ENCODE data around the gene EML5. TPM values are rescaled to one million over a fixed set of nuclear protein-coding genes. Genes with fewer than 3 reads are reported as not detected.

Gene EML5
- total RNA-seq, 1 experiment from 2014 or later: 1.8 TPM

DNA sequence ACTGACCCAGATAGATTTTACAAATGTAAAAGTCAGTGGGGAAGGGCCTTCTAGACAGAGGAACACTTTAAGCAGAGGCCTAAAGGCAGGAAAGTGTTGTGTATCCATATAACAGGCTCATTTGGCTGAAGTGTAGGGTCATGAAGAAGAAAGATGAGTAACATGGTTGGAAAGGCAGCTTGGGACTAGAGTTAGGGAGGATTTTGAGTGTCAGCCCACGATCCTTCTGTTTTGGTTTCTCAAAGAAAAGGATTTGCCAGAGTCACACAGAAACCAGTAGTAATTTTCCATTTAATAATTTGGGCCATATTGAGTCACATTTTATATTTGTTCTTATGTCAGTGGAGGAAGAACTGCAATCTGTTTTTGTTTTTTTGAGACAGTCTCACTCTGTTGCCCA lies 153.5 kb downstream of the EML5 start:
- no peak for TF ChIP-seq TCF7L2 (IDR thresholded peaks at IDR 0.05; ENCODE audit: borderline replicate concordance, extremely low read depth, insufficient read depth, insufficient read length)
- CTCF ChIA-PET: no interaction called here
- BruUV-seq (replicated peaks): no TSS peak

DNA sequence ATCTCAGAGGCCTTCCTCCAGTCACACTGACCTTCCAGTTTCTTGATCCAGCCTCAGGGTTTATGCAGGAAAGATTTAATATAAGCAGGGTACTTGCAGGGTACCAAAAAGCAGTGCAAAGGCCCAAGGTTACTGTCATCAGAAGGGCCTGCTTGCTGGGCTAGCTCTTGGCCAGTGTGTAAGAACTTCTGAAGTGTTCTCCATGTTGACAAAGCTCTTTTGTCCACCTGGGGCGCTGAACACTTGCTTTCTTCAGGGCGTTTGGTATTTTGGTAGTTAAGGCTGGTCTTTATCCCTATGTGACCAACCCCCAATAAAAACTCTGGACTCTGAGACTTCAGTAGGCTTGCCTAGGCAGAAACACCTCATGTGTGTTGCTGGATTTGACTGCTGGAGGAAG lies 160.2 kb downstream of the EML5 start:
- no peak overlapping the region for H3K4me3 ChIP-seq (replicated peaks in 1 of 2; ENCODE audit: low read depth in 1 of 2, low read length in 2 of 2)
- H3K9me2 ChIP-seq (ENCODE audit: insufficient read depth): no peaks in the 10 kb centered on the region
- ChIA-PET RAD21 (ENCODE audit: low non-redundant PET in 1 of 2, low total read pairs in 2 of 2, uncharacterized antibody in 2 of 2, unreplicated experiment in 2 of 2) (no interaction called here), CTCF (no interaction called here), POLR2A (no interaction called here)
- no peaks in the 10 kb centered on the region for H3K36me3 ChIP-seq (ENCODE audit: control insufficient read depth in 1 of 2, insufficient read depth in 2 of 2, low read length in 2 of 2)
- no TSS peak for BruUV-seq (replicated peaks)
- H2AFZ ChIP-seq (ENCODE audit: low read depth, low read length, poor library complexity, severe bottlenecking): no peak overlapping the region
- H3K79me2 ChIP-seq (ENCODE audit: insufficient read depth, low read length): no peaks in the 10 kb centered on the region
- no peak overlapping the region for H3K27ac ChIP-seq (ENCODE audit: low read depth, low read length)
- no peak overlapping the region for H3K9ac ChIP-seq (ENCODE audit: low read length)
- H3K27me3 ChIP-seq (ENCODE audit: insufficient read depth, low read length): no peaks in the 10 kb centered on the region
- DNase-seq (ENCODE audit: low read depth, low spot score) (no peak), ATAC-seq (no peak)
- no peaks in the 10 kb centered on the region for H3K4me1 ChIP-seq (ENCODE audit: control insufficient read depth in 1 of 2, insufficient read depth in 2 of 2, low read length in 2 of 2)
- no peak overlapping the region for H3K4me2 ChIP-seq (ENCODE audit: low read length)
- H4K20me1 ChIP-seq (ENCODE audit: insufficient read depth): no peaks in the 10 kb centered on the region
- TF ChIP-seq EGR1 (IDR thresholded peaks at IDR 0.05; ENCODE audit: low read depth) (no peak), CEBPB (IDR thresholded peaks at IDR 0.05; ENCODE audit: low read depth) (no peak), ZFX (IDR thresholded peaks at IDR 0.05) (no peak), EZH2phosphoT487 (IDR thresholded peaks at IDR 0.05; ENCODE audit: borderline replicate concordance) (no peak), SIN3A (IDR thresholded peaks at IDR 0.05; ENCODE audit: low read depth) (no peak), EZH2 (IDR thresholded peaks at IDR 0.05) (no peak), TCF7L2 (IDR thresholded peaks at IDR 0.05; ENCODE audit: borderline replicate concordance, extremely low read depth, insufficient read depth, insufficient read length) (no peak), POLR2AphosphoS5 (IDR thresholded peaks at IDR 0.05; ENCODE audit: low read depth, low read length) (no peak), CBX3 (IDR thresholded peaks at IDR 0.05; ENCODE audit: low read depth) (no peak)
- TF ChIP-seq, protein P1, sequence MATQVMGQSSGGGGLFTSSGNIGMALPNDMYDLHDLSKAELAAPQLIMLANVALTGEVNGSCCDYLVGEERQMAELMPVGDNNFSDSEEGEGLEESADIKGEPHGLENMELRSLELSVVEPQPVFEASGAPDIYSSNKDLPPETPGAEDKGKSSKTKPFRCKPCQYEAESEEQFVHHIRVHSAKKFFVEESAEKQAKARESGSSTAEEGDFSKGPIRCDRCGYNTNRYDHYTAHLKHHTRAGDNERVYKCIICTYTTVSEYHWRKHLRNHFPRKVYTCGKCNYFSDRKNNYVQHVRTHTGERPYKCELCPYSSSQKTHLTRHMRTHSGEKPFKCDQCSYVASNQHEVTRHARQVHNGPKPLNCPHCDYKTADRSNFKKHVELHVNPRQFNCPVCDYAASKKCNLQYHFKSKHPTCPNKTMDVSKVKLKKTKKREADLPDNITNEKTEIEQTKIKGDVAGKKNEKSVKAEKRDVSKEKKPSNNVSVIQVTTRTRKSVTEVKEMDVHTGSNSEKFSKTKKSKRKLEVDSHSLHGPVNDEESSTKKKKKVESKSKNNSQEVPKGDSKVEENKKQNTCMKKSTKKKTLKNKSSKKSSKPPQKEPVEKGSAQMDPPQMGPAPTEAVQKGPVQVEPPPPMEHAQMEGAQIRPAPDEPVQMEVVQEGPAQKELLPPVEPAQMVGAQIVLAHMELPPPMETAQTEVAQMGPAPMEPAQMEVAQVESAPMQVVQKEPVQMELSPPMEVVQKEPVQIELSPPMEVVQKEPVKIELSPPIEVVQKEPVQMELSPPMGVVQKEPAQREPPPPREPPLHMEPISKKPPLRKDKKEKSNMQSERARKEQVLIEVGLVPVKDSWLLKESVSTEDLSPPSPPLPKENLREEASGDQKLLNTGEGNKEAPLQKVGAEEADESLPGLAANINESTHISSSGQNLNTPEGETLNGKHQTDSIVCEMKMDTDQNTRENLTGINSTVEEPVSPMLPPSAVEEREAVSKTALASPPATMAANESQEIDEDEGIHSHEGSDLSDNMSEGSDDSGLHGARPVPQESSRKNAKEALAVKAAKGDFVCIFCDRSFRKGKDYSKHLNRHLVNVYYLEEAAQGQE (IDR thresholded peaks at IDR 0.05; ENCODE audit: low read depth): no peak
- TF ChIP-seq, protein P2, sequence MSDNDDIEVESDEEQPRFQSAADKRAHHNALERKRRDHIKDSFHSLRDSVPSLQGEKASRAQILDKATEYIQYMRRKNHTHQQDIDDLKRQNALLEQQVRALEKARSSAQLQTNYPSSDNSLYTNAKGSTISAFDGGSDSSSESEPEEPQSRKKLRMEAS (IDR thresholded peaks at IDR 0.05): no peak
- no peaks in the 10 kb centered on the region for H3K9me3 ChIP-seq (ENCODE audit: control insufficient read depth in 1 of 2, insufficient read depth in 1 of 2, low read depth in 1 of 2, low read length in 2 of 2)
- intact Hi-C loops (cut with micrococcal nuclease): no loop called here

More for the DNA sequence above, 153.5 kb downstream of the EML5 start:
- Histone ChIP-seq H3K79me2 (ENCODE audit: insufficient read depth, low read length) (no peaks in the 10 kb centered on the region), H3K4me1 (ENCODE audit: control insufficient read depth in 1 of 2, insufficient read depth in 2 of 2, low read length in 2 of 2) (no peaks in the 10 kb centered on the region), H3K9me3 (ENCODE audit: control insufficient read depth in 1 of 2, insufficient read depth in 1 of 2, low read depth in 1 of 2, low read length in 2 of 2) (no peaks in the 10 kb centered on the region), H3K27ac (ENCODE audit: low read depth, low read length) (no peak overlapping the region), H3K36me3 (ENCODE audit: control insufficient read depth in 1 of 2, insufficient read depth in 2 of 2, low read length in 2 of 2) (no peaks in the 10 kb centered on the region), H2AFZ (ENCODE audit: low read depth, low read length, poor library complexity, severe bottlenecking) (no peak overlapping the region), H3K9ac (ENCODE audit: low read length) (no peak overlapping the region), H3K27me3 (ENCODE audit: insufficient read depth, low read length) (no peaks in the 10 kb centered on the region), H3K9me2 (ENCODE audit: insufficient read depth) (no peaks in the 10 kb centered on the region), H3K4me2 (ENCODE audit: low read length) (no peak overlapping the region), H4K20me1 (ENCODE audit: insufficient read depth) (no peaks in the 10 kb centered on the region), H3K4me3 (replicated peaks in 1 of 2; ENCODE audit: low read depth in 1 of 2, low read length in 2 of 2) (no peak overlapping the region)
- intact Hi-C loops (cut with micrococcal nuclease): no loop called here
- ChIA-PET POLR2A (no interaction called here), RAD21 (ENCODE audit: low non-redundant PET in 1 of 2, low total read pairs in 2 of 2, uncharacterized antibody in 2 of 2, unreplicated experiment in 2 of 2) (no interaction called here)
- DNase-seq (ENCODE audit: low read depth, low spot score): no peak
- no peak for ATAC-seq
